ENCODE results near the gene KRTAP5-5.
"Not testable (repeated sequence)": the region's sequence is repeated elsewhere in the genome, so short reads cannot be mapped to it uniquely, and the experiment has no call there.

Gene KRTAP5-5

GRCh38 chr11:1643146-1643690 is 13.6 kb downstream of the KRTAP5-5 start:
- DNase-seq: no peak

GRCh38 chr11:1644601-1645356 is 15.2 kb downstream of the KRTAP5-5 start:
- DNase-seq: no peak

GRCh38 chr11:1645357-1645821 is 15.8 kb downstream of the KRTAP5-5 start:
- DNase-seq: no peak

GRCh38 chr11:1646540-1646939 is 17.0 kb downstream of the KRTAP5-5 start:
- DNase-seq: not testable (repeated sequence)

GRCh38 chr11:1647901-1648652 is 18.5 kb downstream of the KRTAP5-5 start:
- DNase-seq: no peak

GRCh38 chr11:1648653-1649420 is 19.3 kb downstream of the KRTAP5-5 start:
- no peak for DNase-seq

- DNase-seq: no peak
Observed at GRCh38 chr11:1650034-1650917, 20.7 kb downstream of the KRTAP5-5 start.

GRCh38 chr11:1650918-1651262 is 21.3 kb downstream of the KRTAP5-5 start:
- no peak for DNase-seq

GRCh38 chr11:1651411-1651980 is 21.9 kb downstream of the KRTAP5-5 start:
- DNase-seq: no peak

GRCh38 chr11:1652026-1652425 is 22.5 kb downstream of the KRTAP5-5 start:
- no peak for DNase-seq

GRCh38 chr11:1652442-1652770 is 22.8 kb downstream of the KRTAP5-5 start:
- DNase-seq: no peak

- DNase-seq: peak; percentile 10
Observed at GRCh38 chr11:1652771-1653540, 23.4 kb downstream of the KRTAP5-5 start.

- no peak for DNase-seq
Observed at GRCh38 chr11:1653541-1654387, 24.2 kb downstream of the KRTAP5-5 start.

- no peak for DNase-seq
Observed at GRCh38 chr11:1654388-1655167, 25.0 kb downstream of the KRTAP5-5 start.

- DNase-seq: no peak
Observed at GRCh38 chr11:1655168-1656060, 25.8 kb downstream of the KRTAP5-5 start.

GRCh38 chr11:1656061-1656441 is 26.5 kb downstream of the KRTAP5-5 start:
- DNase-seq: no peak

- no peak for DNase-seq
Observed at GRCh38 chr11:1656670-1657069, 27.1 kb downstream of the KRTAP5-5 start.

GRCh38 chr11:1659506-1659905 is 29.9 kb downstream of the KRTAP5-5 start:
- DNase-seq: no peak
